Endothelial cell of umbilical vein (primary cell): ENCODE data around the gene SV2C. TPM values are rescaled to one million over a fixed set of nuclear protein-coding genes. Genes with fewer than 3 reads are reported as not detected.

Experiments
- BruUV-seq: library from RNA; stranded (reverse); fragments of 400-500 nt; replicated peaks from 2 replicates; lab custom pipeline; 2021; lab: Mats Ljungman, UMichigan
- CTCF ChIA-PET: fragments of 300-600, 350-600 bp; sonication (Branson Sonifier 250); formaldehyde crosslinking; loops from one replicate; lab custom pipeline; 2021; ENCODE audit warnings: antibody characterized with exemption, inconsistent platforms; lab: Charles Lee
- POLR2A ChIA-PET: fragments of 300-600, 350-600 bp; sonication (Branson Sonifier 250); formaldehyde crosslinking; loops from one replicate; lab custom pipeline; 2021; ENCODE audit warnings: antibody characterized with exemption, inconsistent platforms; lab: Charles Lee
- DNase-seq: peaks from one replicate; pipeline ENCODE4 v3.0.0-alpha.2; 2011; ENCODE audit warnings: low read depth, low spot score
- FAIRE-seq: peaks from 2 replicates; lab custom pipeline; 2011; peaks lifted over from hg19 to GRCh38; lab: Jason Lieb, UNC
- H2AFZ ChIP-seq: 2 replicates; pipeline ENCODE4 v1.6.0; 2012; ENCODE audit warnings: low read depth, low read length, control low read depth, inconsistent platforms
- H3K27ac ChIP-seq: 2 replicates; pipeline ENCODE4 v1.5.1; 2011; ENCODE audit warnings: low read depth, mild to moderate bottlenecking, control low read depth, low read length, moderate library complexity; ENCODE audit not compliant: insufficient read depth
- H3K27me3 ChIP-seq, 2 experiments: 2 replicates each; pipeline versions ENCODE4 v1.6.0 to v1.6.1; 2011; ENCODE audit warnings: low read length in 2 of 2, mixed read lengths in 1 of 2; ENCODE audit not compliant: control insufficient read depth in 2 of 2, insufficient read depth in 2 of 2
- H3K36me3 ChIP-seq, 2 experiments: 2 replicates in 1 of 2; 3 replicates in 1 of 2; pipeline ENCODE4 v1.5.1; 2011; ENCODE audit warnings: low read length in 2 of 2, mild to moderate bottlenecking in 1 of 2, moderate library complexity in 1 of 2; ENCODE audit not compliant: control insufficient read depth in 2 of 2, insufficient read depth in 2 of 2; ENCODE audit errors: extremely low read depth in 1 of 2
- H3K4me1 ChIP-seq: 3 replicates; pipeline ENCODE4 v1.5.1; 2011; ENCODE audit warnings: mild to moderate bottlenecking, low read length; ENCODE audit not compliant: control insufficient read depth, insufficient read depth; ENCODE audit errors: extremely low read depth
- H3K4me2 ChIP-seq: 2 replicates; pipeline ENCODE4 v1.6.1; 2011; ENCODE audit warnings: low read length, control low read depth, mixed read lengths; ENCODE audit not compliant: insufficient read depth
- H3K4me3 ChIP-seq, 3 experiments: fragments of 200-600 bp in 1 of 3; sonication (generic), shearing (Covaris generic) in 1 of 3; replicated peaks in 1 of 3; 2 replicates each; pipeline ENCODE4 v1.5.1; 2011 to 2016; ENCODE audit warnings: control low read depth in 3 of 3, low read length in 3 of 3, mild to moderate bottlenecking in 2 of 3, inconsistent platforms in 1 of 3, low read depth in 1 of 3, moderate library complexity in 1 of 3; ENCODE audit not compliant: insufficient read depth in 1 of 3
- H3K79me2 ChIP-seq: 2 replicates; pipeline ENCODE4 v1.6.0; 2012; ENCODE audit warnings: low read length, inconsistent platforms; ENCODE audit not compliant: control insufficient read depth, insufficient read depth
- H3K9ac ChIP-seq: replicated peaks from 2 replicates; pipeline ENCODE3; 2011; ENCODE audit warnings: low read length, control low read depth; ENCODE audit not compliant: insufficient read depth; ENCODE audit errors: extremely low read depth
- H3K9me1 ChIP-seq: replicated peaks from 3 replicates; pipeline ENCODE4 v1.6.0; 2011; ENCODE audit warnings: mild to moderate bottlenecking, low read length; ENCODE audit not compliant: control insufficient read depth, insufficient read depth; ENCODE audit errors: extremely low read depth
- H3K9me3 ChIP-seq: replicated peaks from 2 replicates; pipeline ENCODE4 v1.5.1; 2012; ENCODE audit warnings: low read length, inconsistent platforms; ENCODE audit not compliant: control insufficient read depth, insufficient read depth
- H4K20me1 ChIP-seq: replicated peaks from 2 replicates; pipeline ENCODE3; 2011; ENCODE audit warnings: mild to moderate bottlenecking, low read length; ENCODE audit not compliant: control insufficient read depth, insufficient read depth; ENCODE audit errors: extremely low read depth
- CTCF ChIP-seq, 2 donors: IDR thresholded peaks; 1 replicate in 1 of 2; 2 replicates in 1 of 2; pipeline ENCODE4 v1.5.1; 2011; ENCODE audit warnings: low read length in 2 of 2, mild to moderate bottlenecking in 2 of 2, moderate library complexity in 2 of 2, control low read depth in 1 of 2, inconsistent platforms in 1 of 2, low read depth in 1 of 2; ENCODE audit not compliant: insufficient read depth in 1 of 2; ENCODE audit errors: extremely low read depth in 1 of 2
- EZH2 ChIP-seq: IDR thresholded peaks from 2 replicates; pipeline ENCODE4 v1.6.1; 2012; ENCODE audit warnings: borderline replicate concordance, low read depth, mild to moderate bottlenecking, moderate library complexity, low read length, inconsistent platforms; ENCODE audit not compliant: severe bottlenecking
- FOS ChIP-seq: IDR thresholded peaks from 2 replicates; pipeline ENCODE4 v1.6.1; 2011; ENCODE audit warnings: mild to moderate bottlenecking, low read length, moderate library complexity, borderline replicate concordance; ENCODE audit not compliant: insufficient read depth
- GATA2 ChIP-seq: IDR thresholded peaks from 2 replicates; pipeline ENCODE4 v1.7.0; 2011; ENCODE audit warnings: low read depth, mild to moderate bottlenecking, moderate library complexity, mixed read lengths, low read length; ENCODE audit not compliant: insufficient read length, insufficient read depth
- JUN ChIP-seq: IDR thresholded peaks from 2 replicates; pipeline ENCODE4 v1.6.1; 2011; ENCODE audit warnings: borderline replicate concordance, low read depth; ENCODE audit not compliant: insufficient read length, insufficient read depth
- MAX ChIP-seq: IDR thresholded peaks from 2 replicates; pipeline ENCODE4 v1.6.1; 2011; ENCODE audit not compliant: insufficient read depth, insufficient read length
- MYC ChIP-seq: IDR thresholded peaks from one replicate; pipeline ENCODE4 v1.6.1; 2011; ENCODE audit warnings: mild to moderate bottlenecking, low read depth, low read length
- POLR2A ChIP-seq: IDR thresholded peaks from 2 replicates; pipeline ENCODE4 v1.6.1; 2012; ENCODE audit warnings: low read depth, mild to moderate bottlenecking, control low read depth, low read length
- POLR2AphosphoS5 ChIP-seq: IDR thresholded peaks from 2 replicates; pipeline ENCODE4 v1.6.1; 2012; ENCODE audit warnings: low read depth, mild to moderate bottlenecking, control low read depth, low read length, moderate library complexity; ENCODE audit not compliant: insufficient read depth
- dilution Hi-C: fragments of 300-500 bp; cut with MboI; formaldehyde crosslinking; loops from one replicate; pipeline ENCODE4 v1.15.0; 2019; ENCODE audit warnings: low sequenced_read_pairs; ENCODE audit not compliant: extremely low pct_ligation_motif_present
- intact Hi-C: fragments of 100-400 bp; cut with micrococcal nuclease; formaldehyde crosslinking; loops from one replicate; pipeline ENCODE4 v1.10.0; 2022
- polyA plus RNA-seq, 4 experiments: library from polyadenylated mRNA; depleted of rRNA in 3 of 4; stranded (reverse) in 3 of 4; unstranded in 1 of 4; fragments of >200 nt; gene quantifications; 2 replicates each; pipeline versions ENCODE4 v1.2.1 to v1.2.3, GENCODE V29; 2011 to 2012; ENCODE audit warnings: missing spikeins in 1 of 4
- total RNA-seq: library from RNA; stranded (reverse); gene quantifications from 2 replicates; pipeline ENCODE4 v1.2.3, GENCODE V29; 2021

The SV2C gene
- total and polyA plus RNA-seq, 2 donors (not counting 3 experiments of a cell fraction or from before 2014, with no cell fraction given): not detected

GRCh38 chr5:76383126-76383832, 300.1 kb downstream of the SV2C start:
- no TSS peak for BruUV-seq

More at GRCh38 chr5:76383126-76383832, 300.1 kb downstream of the SV2C start:
- TF ChIP-seq POLR2AphosphoS5 (no peak), JUN (no peak), CTCF (IDR thresholded peaks at IDR 0.05; ENCODE audit: extremely low read depth in 1 of 2, insufficient read depth in 1 of 2, low read depth in 1 of 2, low read length in 2 of 2) (no peak), EZH2 (no peak), FOS (no peak), POLR2A (no peak), MYC (no peak), GATA2 (no peak), MAX (no peak)
- Histone ChIP-seq H2AFZ (no peak overlapping the region), H3K4me2 (no peak overlapping the region), H3K27me3 (no peaks in the 10 kb centered on the region), H3K36me3 (no peaks in the 10 kb centered on the region), H3K4me3 (no peak overlapping the region), H3K9me3 (no peaks in the 10 kb centered on the region), H3K9me1 (no peaks in the 10 kb centered on the region), H4K20me1 (no peaks in the 10 kb centered on the region), H3K4me1 (no peaks in the 10 kb centered on the region), H3K9ac (no peak overlapping the region), H3K79me2 (no peaks in the 10 kb centered on the region), H3K27ac (no peak overlapping the region)
- dilution Hi-C loops: no loop called here
- CTCF ChIA-PET: no interaction called here
- POLR2A ChIA-PET: no interaction called here
- DNase-seq (no peak), FAIRE-seq (no peak)
- intact Hi-C loops: no loop called here
